Motor neuron (in vitro differentiated cells): Measurements from ENCODE around the gene DOCK2. TPM values are rescaled to one million over a fixed set of nuclear protein-coding genes. Genes with fewer than 3 reads are reported as not detected.

Experiments
- ATAC-seq, 8 experiments: fragments of 200-7000 bp; cut with Tn5 transposase; replicated peaks in 6 of 8; 2 replicates each; pipeline ENCODE4 v1.8.0; 2021; ENCODE audit warnings: mild to moderate bottlenecking in 8 of 8, moderate library complexity in 8 of 8
- H3K27ac ChIP-seq, 2 donors: fragments of 250-450 bp; sonication (Bioruptor Pico); 2 replicates each; pipeline ENCODE4 v1.9.0; 2021; ENCODE audit warnings: antibody characterized with exemption in 2 of 2, mild to moderate bottlenecking in 2 of 2, moderate library complexity in 1 of 2
- H3K4me1 ChIP-seq, 2 donors: fragments of 250-450 bp; sonication (Bioruptor Pico); replicated peaks in 1 of 2; 2 replicates each; pipeline ENCODE4 v1.6.1; 2021; ENCODE audit warnings: antibody characterized with exemption in 2 of 2, mild to moderate bottlenecking in 2 of 2, moderate library complexity in 1 of 2
- H3K4me3 ChIP-seq, 5 donors: fragments of 250-450 bp; sonication (Bioruptor Pico); 2 replicates each; pipeline ENCODE4 v1.9.0; 2021; ENCODE audit warnings: antibody characterized with exemption in 5 of 5, mild to moderate bottlenecking in 5 of 5, moderate library complexity in 4 of 5
- WGBS, 10 experiments: fragments of 450-650 bp; shearing (Covaris generic); methylation state at CpG; one replicate each; pipeline ENCODE4 v1.0.0; 2022; 5-methylcytosine and 5-hydroxymethylcytosine counted together
- in situ Hi-C, 9 experiments: fragments of 400-800 bp; cut with MboI; loops; one replicate each; pipeline ENCODE4 v1.15.0; 2021; ENCODE audit warnings: low sequenced_read_pairs in 9 of 9, low pct_unique_long_range_greater_than_20kb in 2 of 9; ENCODE audit not compliant: unreplicated experiment in 9 of 9
- total RNA-seq, 8 experiments: library from RNA; unstranded; fragments of 300-600 nt; gene quantifications; 2 replicates each; pipeline versions ENCODE4 v1.2.3 to v1.2.4, GENCODE V29; 2022

Gene DOCK2
- total RNA-seq, 8 experiments from 2014 or later = 0.18 to 105 (median 0.89) TPM

DNA sequence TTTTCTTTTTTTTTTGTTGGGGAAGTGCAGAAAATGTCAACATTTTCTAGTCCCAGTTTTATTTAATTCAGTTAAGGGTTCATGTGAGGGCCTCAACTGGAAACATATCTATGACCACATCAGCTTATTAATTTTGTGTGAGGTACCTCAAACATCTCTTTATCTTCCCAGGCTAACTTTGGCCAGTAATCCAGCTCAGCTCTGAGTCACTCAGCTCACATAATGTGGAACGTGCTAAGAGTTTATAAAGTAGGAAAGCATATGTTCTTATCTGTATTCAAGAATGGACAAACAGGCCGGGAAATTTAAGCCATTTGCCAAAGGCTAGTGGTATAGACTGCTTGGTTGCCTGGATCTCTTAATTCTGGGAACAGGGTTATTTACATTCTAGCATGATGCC, 224.9 kb downstream of the DOCK2 start:
- in situ Hi-C loops = no loop called here
- peaks cover 2 to 13% of the 10 kb centered on the region in 2 donors for H3K4me1 ChIP-seq
- WGBS, 10 experiments = 33 to 100% (median 67%) methylated on average over 1 to 2 of the region's 2 CpGs; no CpG with 5 or more reads in 1 of the 10 experiments
- peak in 2 of 8 experiments; percentile 36 to 75 for ATAC-seq
- H3K27ac ChIP-seq = no peak overlapping the region
- H3K4me3 ChIP-seq = no peak overlapping the region

- Histone ChIP-seq H3K27ac (no peak overlapping the region), H3K4me3 (no peak overlapping the region), H3K4me1 (peaks cover 2 to 13% of the 10 kb centered on the region in 2 donors)
- 73 to 100% (median 89%) methylated on average over 1 to 4 of the region's 4 CpGs for WGBS, 10 experiments
- ATAC-seq = peak in 1 of 8 experiments; percentile 40
- in situ Hi-C loops = no loop called here
Measured at GRCh38 chr5:169862391-169862811, 225.3 kb downstream of the DOCK2 start.

GRCh38 chr5:169864483-169864882, 227.4 kb downstream of the DOCK2 start:
- 80 to 100% (median 83%) methylated on average over 1 of the region's 1 CpG; no CpG with 5 or more reads in 7 of the 10 experiments for WGBS, 10 experiments
- Histone ChIP-seq H3K27ac (no peak overlapping the region), H3K4me3 (no peak overlapping the region), H3K4me1 (peaks cover 7 to 18% of the 10 kb centered on the region in 2 donors)
- in situ Hi-C loops = no loop called here
- no peak for ATAC-seq

- peaks cover 6 to 11% of the 10 kb centered on the region in 2 donors for H3K4me1 ChIP-seq
- in situ Hi-C loops = no loop called here
- H3K27ac ChIP-seq = no peak overlapping the region
- H3K4me3 ChIP-seq = no peak overlapping the region
- 65 to 100% (median 90%) methylated on average over 1 to 2 of the region's 2 CpGs for WGBS, 10 experiments
- no peak for ATAC-seq
Measured at GRCh38 chr5:169867347-169867746, 230.3 kb downstream of the DOCK2 start.

DNA sequence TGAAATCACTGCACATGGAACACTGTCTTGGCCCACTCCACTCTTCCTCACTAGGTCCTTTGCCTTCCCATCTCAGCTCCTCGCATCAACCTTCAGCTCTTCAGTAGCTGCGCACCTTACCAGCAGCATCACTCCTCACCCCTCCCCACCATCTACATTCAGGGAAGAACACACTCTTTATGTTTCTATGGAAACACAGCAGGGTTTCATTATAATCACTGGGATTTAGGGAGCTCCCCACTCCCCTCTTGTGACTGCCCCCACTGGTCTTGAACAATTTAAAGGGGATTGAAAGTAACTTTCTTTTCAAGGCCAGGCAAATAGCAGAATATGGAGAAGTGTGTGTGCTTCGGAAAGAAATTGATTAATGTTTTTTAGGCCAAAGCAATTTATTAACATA, 232.0 kb downstream of the DOCK2 start:
- Histone ChIP-seq H3K27ac (no peak overlapping the region), H3K4me1 (peaks cover 10 to 16% of the 10 kb centered on the region in 2 donors), H3K4me3 (no peak overlapping the region)
- ATAC-seq = no peak
- 40 to 100% (median 73%) methylated on average over 1 to 3 of the region's 3 CpGs; no CpG with 5 or more reads in 1 of the 10 experiments for WGBS, 10 experiments
- in situ Hi-C loops = no loop called here

GRCh38 chr5:169870211-169870610, 233.1 kb downstream of the DOCK2 start:
- in situ Hi-C loops = no loop called here
- no peak for ATAC-seq
- H3K27ac ChIP-seq = no peak overlapping the region
- peaks cover 10 to 16% of the 10 kb centered on the region in 2 donors for H3K4me1 ChIP-seq
- 30 to 100% (median 92%) methylated on average over 1 to 2 of the region's 2 CpGs; no CpG with 5 or more reads in 1 of the 10 experiments for WGBS, 10 experiments
- H3K4me3 ChIP-seq = no peak overlapping the region

GRCh38 chr5:169871826-169872490, 234.9 kb downstream of the DOCK2 start:
- ATAC-seq = no peak
- Histone ChIP-seq H3K27ac (no peak overlapping the region), H3K4me3 (no peak overlapping the region), H3K4me1 (peaks cover 10 to 13% of the 10 kb centered on the region in 2 donors)
- in situ Hi-C loops = no loop called here
- WGBS, 10 experiments = 39 to 100% (median 90%) methylated on average over 1 to 5 of the region's 5 CpGs; no CpG with 5 or more reads in 1 of the 10 experiments

GRCh38 chr5:169873642-169874041, 236.6 kb downstream of the DOCK2 start:
- H3K27ac ChIP-seq = no peak overlapping the region
- peaks cover 10 to 13% of the 10 kb centered on the region in 2 donors for H3K4me1 ChIP-seq
- peak in 5 of 8 experiments; percentile 35 to 72 (median 58) for ATAC-seq
- in situ Hi-C loops = no loop called here
- WGBS, 10 experiments = 10 to 80% (median 77%) methylated on average over 1 to 3 of the region's 5 CpGs; no CpG with 5 or more reads in 4 of the 10 experiments
- no peak overlapping the region for H3K4me3 ChIP-seq

DNA sequence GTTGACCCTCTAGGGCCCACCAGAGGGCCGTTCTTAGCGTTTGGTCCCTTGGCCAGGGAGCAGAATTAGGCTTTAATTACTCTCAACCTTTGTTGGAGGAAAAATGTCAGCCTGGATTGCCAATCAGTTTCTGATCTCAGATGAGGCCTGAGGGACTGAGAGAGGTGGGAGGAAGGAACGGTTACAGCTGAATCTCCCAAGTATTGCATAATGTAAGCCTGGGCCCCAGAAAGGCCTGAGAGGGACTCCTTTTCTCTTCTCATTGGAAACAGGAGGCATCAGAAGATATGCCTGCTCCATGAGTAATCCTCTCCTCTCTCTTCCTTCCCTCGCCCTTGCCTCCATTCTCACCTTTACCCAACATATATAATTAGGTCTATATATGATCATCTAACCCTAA, 237.5 kb downstream of the DOCK2 start:
- no peak for ATAC-seq
- no peak overlapping the region for H3K4me3 ChIP-seq
- 10 to 93% (median 76%) methylated on average over 1 to 3 of the region's 4 CpGs; no CpG with 5 or more reads in 2 of the 10 experiments for WGBS, 10 experiments
- peaks cover 4 to 13% of the 10 kb centered on the region in 2 donors for H3K4me1 ChIP-seq
- in situ Hi-C loops = no loop called here
- no peak overlapping the region for H3K27ac ChIP-seq

DNA sequence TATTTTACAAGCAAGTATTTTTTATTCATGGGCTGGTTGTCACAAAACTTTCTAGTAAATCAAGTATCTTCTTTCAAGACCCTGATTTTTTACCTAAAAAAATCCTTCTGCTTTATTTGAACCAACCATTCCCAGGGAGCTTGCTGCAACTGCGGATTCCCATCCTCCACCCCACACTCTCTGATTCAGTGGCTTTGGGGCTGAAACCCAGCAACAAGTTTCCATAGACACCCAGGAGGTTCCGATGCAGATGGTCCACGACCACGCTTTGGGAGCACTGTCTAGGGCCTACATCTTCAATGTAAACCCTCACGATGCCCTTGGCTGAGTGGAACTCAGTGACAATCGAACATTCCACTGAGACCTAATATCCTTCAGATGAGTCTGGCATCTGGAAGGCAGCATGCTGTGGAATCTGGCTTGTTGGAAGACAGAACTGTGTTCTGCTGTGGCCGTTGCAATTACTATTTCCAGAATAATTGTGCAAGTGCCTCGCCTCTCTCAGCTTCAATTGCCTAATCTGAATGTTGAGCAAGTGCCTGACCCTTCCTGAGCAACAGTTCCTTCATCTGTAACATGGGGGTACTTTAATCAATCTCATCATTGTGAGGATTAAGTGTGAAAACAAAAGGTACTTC, 238.1 kb downstream of the DOCK2 start:
- WGBS, 10 experiments = 28 to 100% (median 69%) methylated on average over 1 to 8 of the region's 8 CpGs; no CpG with 5 or more reads in 4 of the 10 experiments
- peak in 2 of 8 experiments; percentile 22 to 35 for ATAC-seq
- in situ Hi-C loops = no loop called here
- H3K4me1 ChIP-seq = peaks cover 4 to 13% of the 10 kb centered on the region in 2 donors
- no peak overlapping the region for H3K4me3 ChIP-seq
- H3K27ac ChIP-seq = no peak overlapping the region

- no peak overlapping the region for H3K27ac ChIP-seq
- in situ Hi-C loops = no loop called here
- peaks cover 4 to 13% of the 10 kb centered on the region in 2 donors for H3K4me1 ChIP-seq
- peak in 1 of 8 experiments; percentile 24 for ATAC-seq
- no peak overlapping the region for H3K4me3 ChIP-seq
- WGBS, 10 experiments = 49 to 100% (median 80%) methylated on average over 1 to 4 of the region's 4 CpGs; no CpG with 5 or more reads in 2 of the 10 experiments
Measured at GRCh38 chr5:169875731-169876130, 238.7 kb downstream of the DOCK2 start.

DNA sequence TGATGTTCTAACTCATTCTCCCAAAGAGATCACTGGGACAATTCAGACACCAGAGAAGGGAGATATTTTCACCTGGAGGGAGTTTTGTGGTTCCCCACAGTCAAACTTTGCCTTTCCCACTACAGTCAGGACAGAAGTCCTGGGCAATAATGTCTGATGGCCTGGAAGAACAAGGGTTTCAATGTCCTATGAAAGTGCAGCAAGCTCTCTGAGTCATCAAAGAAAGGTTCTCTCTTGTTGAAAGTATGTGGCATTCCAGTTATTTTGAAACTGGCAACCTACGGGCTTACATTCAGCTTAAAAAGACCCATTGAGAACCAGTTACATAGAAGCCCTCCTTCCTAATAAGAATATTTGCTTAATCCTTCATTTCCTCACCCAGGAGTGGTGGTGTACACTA, 239.3 kb downstream of the DOCK2 start:
- no peak for ATAC-seq
- in situ Hi-C loops = no loop called here
- Histone ChIP-seq H3K4me3 (no peak overlapping the region), H3K27ac (no peak overlapping the region), H3K4me1 (peaks cover 7 to 16% of the 10 kb centered on the region in 2 donors)
- 63 to 100% (median 83%) methylated on average over 1 of the region's 1 CpG; no CpG with 5 or more reads in 3 of the 10 experiments for WGBS, 10 experiments

DNA sequence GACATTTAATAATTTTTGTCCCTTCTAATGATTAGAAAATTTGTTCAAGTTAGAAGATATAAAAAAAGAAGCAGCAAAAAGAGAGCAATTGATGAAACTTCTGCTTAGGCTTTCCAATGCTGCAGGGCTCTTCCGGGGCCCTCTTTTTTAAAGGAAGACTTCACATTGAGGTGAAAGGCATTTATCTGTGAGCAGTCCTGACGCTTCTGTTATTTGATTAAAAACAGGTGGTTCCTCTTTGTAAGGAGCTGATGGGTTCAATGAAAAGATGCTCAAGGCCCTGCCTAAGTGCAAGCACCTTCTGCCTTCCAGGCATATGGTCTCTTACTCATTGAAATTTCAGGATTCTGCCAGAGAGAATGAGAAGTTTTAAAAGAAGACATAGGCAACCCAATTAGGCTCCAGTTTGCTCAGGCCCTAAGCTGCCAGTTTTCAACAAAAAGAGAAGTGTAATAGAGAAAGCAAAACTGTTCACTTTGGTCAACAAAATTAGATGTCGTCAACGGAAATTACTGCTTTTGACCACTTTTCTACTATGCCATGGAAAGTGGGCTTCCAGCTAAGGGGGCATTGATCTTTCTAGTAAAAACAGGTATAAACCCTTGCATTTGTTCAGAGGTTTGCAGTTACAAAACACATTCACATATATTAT, 243.1 kb downstream of the DOCK2 start:
- WGBS, 10 experiments = 73 to 100% (median 80%) methylated on average over 1 to 4 of the region's 4 CpGs; no CpG with 5 or more reads in 1 of the 10 experiments
- Histone ChIP-seq H3K4me3 (no peak overlapping the region), H3K4me1 (peaks cover 10 to 22% of the 10 kb centered on the region in 2 donors), H3K27ac (no peak overlapping the region)
- in situ Hi-C loops = no loop called here
- ATAC-seq = no peak
